GM23338 (cell line): ENCODE results near the gene CLIC2. TPM values are rescaled to one million over a fixed set of nuclear protein-coding genes. Genes with fewer than 3 reads are reported as not detected.
"Not testable (repeated sequence)": the region's sequence is repeated elsewhere in the genome, so short reads cannot be mapped to it uniquely, and the experiment has no call there.

Experiments used
- ATAC-seq: fragments of 200-7000 bp; cut with Tn5 transposase; 3 replicates; pipeline ENCODE4 v1.9.1; 2020
- DNase-seq: peaks from one replicate; pipeline ENCODE4 v3.0.0-alpha.2; 2015; ENCODE audit warnings: low spot score
- H2AFZ ChIP-seq: fragments of 200-600 bp; sonication (generic); 2 replicates; pipeline ENCODE4 v1.8.0; 2016; ENCODE audit warnings: antibody characterized with exemption, mild to moderate bottlenecking, moderate library complexity
- H3F3A ChIP-seq: fragments of 200-600 bp; sonication (generic); replicated peaks from 2 replicates; pipeline ENCODE4 v1.8.0; 2017; ENCODE audit warnings: antibody characterized with exemption, mixed run types, low read depth
- H3K27ac ChIP-seq: fragments of 200-600 bp; sonication (generic); 2 replicates; pipeline ENCODE4 v1.6.1; 2016; ENCODE audit warnings: low read depth
- H3K27me3 ChIP-seq: fragments of 200-600 bp; sonication (generic); 2 replicates; pipeline ENCODE4 v1.8.0; 2016; ENCODE audit warnings: mild to moderate bottlenecking, mixed run types, moderate library complexity; ENCODE audit not compliant: insufficient read depth
- H3K36me3 ChIP-seq: fragments of 200-600 bp; sonication (generic); 2 replicates; pipeline ENCODE4 v1.8.0; 2016; ENCODE audit warnings: mild to moderate bottlenecking; ENCODE audit not compliant: insufficient read depth
- H3K4me1 ChIP-seq: fragments of 200-600 bp; sonication (generic); 2 replicates; pipeline ENCODE4 v1.8.0; 2016; ENCODE audit warnings: mild to moderate bottlenecking, moderate library complexity; ENCODE audit not compliant: insufficient read depth
- H3K4me2 ChIP-seq: fragments of 200-600 bp; sonication (generic); 2 replicates; pipeline ENCODE4 v1.7.1; 2017; ENCODE audit warnings: mixed run types
- H3K4me3 ChIP-seq: fragments of 200-600 bp; sonication (generic); 2 replicates; pipeline ENCODE4 v1.6.1; 2016; ENCODE audit warnings: mixed run types
- H3K79me2 ChIP-seq: fragments of 200-600 bp; sonication (generic); replicated peaks from 2 replicates; pipeline ENCODE4 v1.8.0; 2017; ENCODE audit warnings: mild to moderate bottlenecking; ENCODE audit not compliant: insufficient read depth
- H3K9me2 ChIP-seq: fragments of 200-600 bp; sonication (generic); 2 replicates; pipeline ENCODE4 v1.8.0; 2017; ENCODE audit not compliant: insufficient read depth
- H4K20me1 ChIP-seq: fragments of 200-600 bp; sonication (generic); replicated peaks from 2 replicates; pipeline ENCODE4 v1.8.0; 2017; ENCODE audit warnings: mild to moderate bottlenecking; ENCODE audit not compliant: insufficient read depth
- H3K27ac Mint-ChIP-seq: 2 replicates; pipeline ENCODE4 v1.8.0; 2020; ENCODE audit warnings: inconsistent platforms, mild to moderate bottlenecking, moderate library complexity, mixed read lengths
- H3K27me3 Mint-ChIP-seq: 3 replicates; pipeline ENCODE4 v1.8.0; 2022; ENCODE audit warnings: low read depth, mild to moderate bottlenecking, moderate library complexity, mixed read lengths, inconsistent platforms; ENCODE audit not compliant: insufficient read depth, poor library complexity
- H3K36me3 Mint-ChIP-seq: 3 replicates; pipeline ENCODE4 v1.8.0; 2021; ENCODE audit warnings: low read depth, mild to moderate bottlenecking, inconsistent platforms, moderate library complexity, mixed read lengths
- H3K4me1 Mint-ChIP-seq: 3 replicates; pipeline ENCODE4 v1.8.0; 2020; ENCODE audit warnings: mild to moderate bottlenecking, inconsistent platforms, mixed read lengths
- H3K4me3 Mint-ChIP-seq: 3 replicates; pipeline ENCODE4 v1.8.0; 2021; ENCODE audit warnings: moderate library complexity, mild to moderate bottlenecking, inconsistent platforms, mixed read lengths
- H3K9me3 Mint-ChIP-seq: 3 replicates; pipeline ENCODE4 v1.8.0; 2020; ENCODE audit warnings: moderate library complexity, mild to moderate bottlenecking, inconsistent platforms, mixed read lengths
- polyA plus RNA-seq: library from polyadenylated mRNA; unstranded; fragments of >200 nt; fragmentation: Nextera tagmentation; extraction: Ambion mirVana; gene quantifications from 2 replicates; pipeline ENCODE4 v1.2.1, GENCODE V29; 2016
- total RNA-seq: library from RNA; depleted of rRNA; stranded (reverse); fragments of >200 nt; shearing (Covaris generic); gene quantifications from 2 replicates; pipeline ENCODE4 v1.2.3, GENCODE V29; 2014

CLIC2 gene
- total and polyA plus RNA-seq, 2 experiments from 2014 or later = 0.56 to 0.61 TPM

DNA sequence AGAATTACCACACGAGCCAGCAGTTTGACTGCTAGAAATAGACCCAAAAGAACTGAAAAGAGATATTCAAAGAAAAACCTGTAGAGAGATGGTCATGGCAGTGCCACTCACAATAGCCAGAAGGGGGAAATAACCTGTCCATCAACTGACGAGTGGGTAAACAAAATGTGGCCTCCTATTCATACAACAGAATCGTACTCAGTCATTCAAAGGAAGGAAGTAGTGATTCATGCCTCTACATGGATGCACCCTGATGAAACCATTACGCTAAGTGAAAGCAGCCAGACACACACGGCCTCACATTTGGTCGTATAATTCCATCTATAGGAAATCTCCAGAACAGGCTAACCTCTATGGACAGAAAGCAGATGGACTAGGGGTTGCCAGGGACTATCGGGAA lies 45.4 kb upstream of the CLIC2 start:
- not testable (repeated sequence) for H3K4me3 Mint-ChIP-seq, H3K9me3 Mint-ChIP-seq, DNase-seq, H3K9me2 ChIP-seq, H3K79me2 ChIP-seq, H3K27ac Mint-ChIP-seq, H3K4me1 Mint-ChIP-seq, H3K36me3 ChIP-seq, H4K20me1 ChIP-seq, H3K4me2 ChIP-seq, H3K27me3 ChIP-seq, H3F3A ChIP-seq, H3K4me1 ChIP-seq, H3K27me3 Mint-ChIP-seq, H3K27ac ChIP-seq, H3K36me3 Mint-ChIP-seq, H3K4me3 ChIP-seq, H2AFZ ChIP-seq, ATAC-seq

DNA sequence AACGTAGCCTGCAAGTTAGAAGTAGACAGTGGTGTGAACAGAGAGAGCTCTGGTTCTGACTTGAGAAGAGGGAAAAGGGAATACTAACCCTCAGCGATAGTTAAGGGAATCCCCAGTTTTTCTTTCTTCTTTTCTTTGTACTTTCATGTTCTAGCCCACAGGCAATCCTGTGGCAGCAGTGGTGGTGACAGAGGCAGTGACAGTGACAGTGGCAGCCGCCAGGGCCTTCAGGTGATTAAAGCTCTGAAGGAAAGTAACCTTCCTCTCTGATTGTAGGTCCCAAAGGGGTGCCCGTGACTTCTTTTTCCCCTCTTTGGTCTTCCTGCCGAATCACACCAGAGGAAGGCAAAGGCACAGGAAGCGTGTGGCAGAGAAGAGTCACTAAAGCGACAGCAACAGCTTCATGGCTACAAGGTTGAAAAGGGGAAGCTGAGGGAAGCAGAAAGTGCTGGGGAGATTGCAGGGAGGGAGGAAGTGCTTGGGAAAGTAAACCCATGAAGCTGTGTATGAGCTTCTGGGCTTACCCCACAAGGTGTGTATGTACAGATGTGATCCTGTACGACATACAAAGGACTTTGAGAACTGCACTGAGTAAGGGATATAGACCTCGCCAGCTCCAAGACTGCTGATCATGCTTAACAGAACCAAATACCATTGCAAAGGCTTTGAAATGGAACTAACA lies 39.5 kb upstream of the CLIC2 start:
- H2AFZ ChIP-seq, H3K79me2 ChIP-seq, H3K4me1 ChIP-seq, H3K27ac ChIP-seq, H3K27me3 ChIP-seq, H3K4me1 Mint-ChIP-seq, H3K27me3 Mint-ChIP-seq, H3K4me3 Mint-ChIP-seq, H3K27ac Mint-ChIP-seq, H4K20me1 ChIP-seq, H3K4me3 ChIP-seq, H3K4me2 ChIP-seq, DNase-seq, H3K36me3 Mint-ChIP-seq, ATAC-seq, H3K36me3 ChIP-seq, H3K9me2 ChIP-seq, H3F3A ChIP-seq, H3K9me3 Mint-ChIP-seq: not testable (repeated sequence)

DNA sequence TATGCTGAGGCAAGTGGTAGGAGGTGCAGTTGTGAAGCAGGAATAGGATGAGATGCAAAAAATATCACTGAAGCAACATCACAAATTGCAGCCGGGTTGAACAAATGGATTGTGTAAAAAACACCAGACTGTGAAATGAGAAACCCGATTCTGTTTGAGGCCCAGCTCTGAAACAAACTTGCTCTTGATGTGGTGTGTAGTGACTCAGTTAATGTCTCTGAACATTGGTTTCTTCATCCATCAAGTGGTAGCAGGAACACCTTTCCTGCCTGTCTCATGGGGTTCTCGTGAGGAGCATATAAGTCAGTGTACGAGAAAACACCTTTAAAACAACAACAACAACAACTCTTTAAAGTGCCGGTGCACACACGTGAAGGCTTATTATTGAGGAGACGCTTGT lies 29.3 kb upstream of the CLIC2 start:
- not testable (repeated sequence) for H3K4me2 ChIP-seq, H3K9me2 ChIP-seq, H4K20me1 ChIP-seq, H3K4me3 Mint-ChIP-seq, H3K36me3 Mint-ChIP-seq, H3F3A ChIP-seq, H3K27me3 Mint-ChIP-seq, H3K27ac Mint-ChIP-seq, H3K27me3 ChIP-seq, ATAC-seq, H3K79me2 ChIP-seq, H3K9me3 Mint-ChIP-seq, H2AFZ ChIP-seq, H3K4me1 ChIP-seq, H3K4me3 ChIP-seq, H3K36me3 ChIP-seq, H3K4me1 Mint-ChIP-seq, H3K27ac ChIP-seq, DNase-seq

DNA sequence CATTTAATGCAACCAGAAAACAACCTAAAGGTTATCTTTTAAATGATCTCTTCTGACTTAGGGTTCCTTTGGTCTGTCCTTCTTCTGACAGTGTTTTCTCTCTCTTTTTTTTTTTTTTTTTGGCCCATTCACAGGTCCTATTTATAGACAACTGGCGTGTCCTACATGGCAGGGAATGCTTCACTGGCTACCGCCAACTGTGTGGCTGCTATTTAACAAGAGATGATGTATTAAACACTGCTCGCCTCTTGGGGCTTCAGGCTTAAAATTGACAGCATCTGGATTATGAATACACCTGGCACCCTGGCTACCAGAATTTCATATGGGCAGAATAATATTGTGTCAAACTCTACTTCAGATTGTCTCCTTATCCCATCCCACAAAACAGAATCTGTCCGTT lies 15.0 kb upstream of the CLIC2 start:
- not testable (repeated sequence) for H3K9me3 Mint-ChIP-seq, H3K4me3 Mint-ChIP-seq, H3K9me2 ChIP-seq, H3K79me2 ChIP-seq, H3K4me1 Mint-ChIP-seq, H3K27me3 Mint-ChIP-seq, ATAC-seq, H3K36me3 Mint-ChIP-seq, H3K36me3 ChIP-seq, H3K4me3 ChIP-seq, H3F3A ChIP-seq, H3K4me2 ChIP-seq, H3K27ac ChIP-seq, H3K27me3 ChIP-seq, H4K20me1 ChIP-seq, H3K27ac Mint-ChIP-seq, H3K4me1 ChIP-seq, H2AFZ ChIP-seq, DNase-seq

DNA sequence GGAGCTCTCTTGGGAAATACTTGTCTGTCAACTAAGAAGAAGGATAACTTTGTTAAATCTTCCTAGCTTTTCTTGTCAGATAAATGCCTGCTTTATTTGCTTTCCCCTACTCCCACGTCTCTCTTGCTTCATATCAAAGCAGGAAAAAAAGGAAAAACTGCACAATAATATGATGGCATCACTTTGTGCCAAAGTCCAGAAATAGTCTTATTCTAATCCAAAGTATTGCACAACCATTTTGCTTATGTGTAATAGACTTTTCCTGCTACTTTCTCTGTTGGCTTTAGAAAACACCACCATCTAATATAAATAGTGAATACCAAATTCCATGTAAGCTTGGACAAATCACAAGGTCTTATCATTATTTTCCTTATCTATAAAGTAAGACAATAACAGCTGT lies 11.3 kb upstream of the CLIC2 start:
- H3K27me3 ChIP-seq, H3K9me2 ChIP-seq, H3F3A ChIP-seq, H3K79me2 ChIP-seq, H3K36me3 ChIP-seq, H3K4me1 Mint-ChIP-seq, H3K4me2 ChIP-seq, DNase-seq, H3K4me3 ChIP-seq, H3K27me3 Mint-ChIP-seq, H3K4me3 Mint-ChIP-seq, H3K27ac ChIP-seq, H3K36me3 Mint-ChIP-seq, H4K20me1 ChIP-seq, H3K9me3 Mint-ChIP-seq, H3K27ac Mint-ChIP-seq, ATAC-seq, H3K4me1 ChIP-seq, H2AFZ ChIP-seq: not testable (repeated sequence)

DNA sequence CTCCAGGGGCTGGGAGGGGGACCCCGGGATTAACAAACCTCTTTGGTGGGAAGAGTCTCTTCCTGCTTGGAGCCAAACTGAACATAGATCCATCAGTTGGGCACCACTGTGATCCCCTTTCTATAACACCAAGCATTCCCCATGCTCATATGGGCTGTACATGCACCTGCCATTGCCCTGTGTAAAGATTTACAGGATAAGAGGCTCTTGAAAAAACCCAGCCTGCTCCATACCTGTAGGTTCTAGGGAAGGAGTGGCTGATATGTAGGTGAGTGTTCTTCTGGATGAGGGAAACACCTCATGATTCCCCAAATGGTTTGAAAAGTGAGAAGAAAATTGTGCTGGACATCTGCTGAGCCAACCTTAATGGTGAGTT lies 911 bp upstream of the CLIC2 start:
- not testable (repeated sequence) for H3K4me1 ChIP-seq, H3K36me3 ChIP-seq, DNase-seq, H3K27me3 ChIP-seq, H3K4me2 ChIP-seq, H4K20me1 ChIP-seq, ATAC-seq, H2AFZ ChIP-seq, H3K79me2 ChIP-seq, H3K27ac ChIP-seq, H3F3A ChIP-seq, H3K4me1 Mint-ChIP-seq, H3K4me3 ChIP-seq, H3K4me3 Mint-ChIP-seq, H3K36me3 Mint-ChIP-seq, H3K9me2 ChIP-seq, H3K27ac Mint-ChIP-seq, H3K9me3 Mint-ChIP-seq, H3K27me3 Mint-ChIP-seq
